HL-60 (cell line): ENCODE measurements around the gene IRGC.

Source experiments
- POLR2AphosphoS5 ChIP-seq: IDR thresholded peaks from 2 replicates; pipeline ENCODE4 v1.6.1; 2012; ENCODE audit warnings: low read depth
- TF ChIP-seq, protein P1 (sequence below): IDR thresholded peaks from one replicate; pipeline ENCODE4 v1.5.1; 2011; ENCODE audit warnings: low read length, control low read depth, inconsistent platforms; ENCODE audit not compliant: insufficient read depth

DNA sequence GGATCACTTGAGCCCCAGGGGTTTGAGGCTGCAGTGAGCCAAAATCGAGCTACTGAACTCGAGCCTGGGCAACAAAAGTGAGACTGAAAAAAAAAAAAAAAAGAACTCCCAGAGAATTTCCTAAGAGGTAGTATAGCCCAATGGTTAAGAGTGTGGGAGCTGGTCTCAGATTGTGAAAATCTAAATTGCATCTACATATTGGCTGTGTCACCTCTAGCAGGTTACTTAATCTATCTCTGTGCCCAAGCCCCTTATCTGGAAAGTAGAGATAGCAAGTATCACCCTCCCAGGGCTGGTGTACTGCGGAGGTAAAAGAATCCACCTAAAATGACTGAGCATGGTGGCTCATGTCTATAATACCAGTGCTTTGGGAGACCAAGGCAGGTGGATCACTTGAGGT lies 42.2 kb upstream of the IRGC start:
- TF ChIP-seq, protein P1, sequence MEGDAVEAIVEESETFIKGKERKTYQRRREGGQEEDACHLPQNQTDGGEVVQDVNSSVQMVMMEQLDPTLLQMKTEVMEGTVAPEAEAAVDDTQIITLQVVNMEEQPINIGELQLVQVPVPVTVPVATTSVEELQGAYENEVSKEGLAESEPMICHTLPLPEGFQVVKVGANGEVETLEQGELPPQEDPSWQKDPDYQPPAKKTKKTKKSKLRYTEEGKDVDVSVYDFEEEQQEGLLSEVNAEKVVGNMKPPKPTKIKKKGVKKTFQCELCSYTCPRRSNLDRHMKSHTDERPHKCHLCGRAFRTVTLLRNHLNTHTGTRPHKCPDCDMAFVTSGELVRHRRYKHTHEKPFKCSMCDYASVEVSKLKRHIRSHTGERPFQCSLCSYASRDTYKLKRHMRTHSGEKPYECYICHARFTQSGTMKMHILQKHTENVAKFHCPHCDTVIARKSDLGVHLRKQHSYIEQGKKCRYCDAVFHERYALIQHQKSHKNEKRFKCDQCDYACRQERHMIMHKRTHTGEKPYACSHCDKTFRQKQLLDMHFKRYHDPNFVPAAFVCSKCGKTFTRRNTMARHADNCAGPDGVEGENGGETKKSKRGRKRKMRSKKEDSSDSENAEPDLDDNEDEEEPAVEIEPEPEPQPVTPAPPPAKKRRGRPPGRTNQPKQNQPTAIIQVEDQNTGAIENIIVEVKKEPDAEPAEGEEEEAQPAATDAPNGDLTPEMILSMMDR: no peak
- TF ChIP-seq POLR2AphosphoS5: no peak
